ENCODE measurements around the gene LRP1B. TPM values are rescaled to one million over a fixed set of nuclear protein-coding genes. Genes with fewer than 3 reads are reported as not detected.

LRP1B gene
- total and polyA plus RNA-seq, 2 of the 8 experiments (the other 6 are each of a cell fraction or from before 2014, with no cell fraction given): 0.03 TPM; not detected in 1

DNA sequence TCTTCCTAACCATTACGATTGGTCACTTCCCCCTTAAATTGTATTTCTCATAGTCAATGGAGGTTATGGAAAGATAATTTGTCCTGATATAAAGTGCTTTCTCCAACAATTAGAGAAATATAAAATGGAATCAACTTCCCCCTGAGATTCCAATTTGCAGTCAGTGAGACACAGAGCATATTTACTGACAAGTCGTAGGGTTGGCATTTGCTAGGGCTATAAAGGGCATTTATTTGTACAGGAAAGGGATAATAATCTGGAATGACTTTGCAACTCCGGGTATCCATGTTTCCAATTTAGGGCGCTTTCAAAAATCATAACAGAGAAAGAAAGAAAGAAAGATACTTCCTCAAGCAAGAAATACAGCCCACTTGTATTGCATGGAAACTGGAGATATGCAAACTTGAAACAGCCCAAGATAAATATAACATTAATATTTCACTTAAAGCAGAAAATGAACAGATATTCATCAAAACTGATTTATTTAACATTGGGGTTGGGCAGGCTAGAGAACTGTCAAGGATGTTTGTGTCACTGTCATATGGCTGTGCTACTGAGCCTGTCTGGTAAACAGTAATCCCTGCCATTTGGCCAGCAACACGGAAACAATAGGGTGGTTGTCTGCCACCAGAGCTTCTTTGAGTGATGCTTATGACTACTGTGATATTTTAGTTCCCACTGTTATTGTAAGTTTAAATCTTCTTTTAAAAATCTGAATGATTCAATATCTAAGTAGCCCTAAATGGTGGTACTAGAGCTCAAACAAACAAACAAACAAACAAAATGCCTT is 621.8 kb downstream of the LRP1B start:
- H3K36me3 ChIP-seq (ENCODE audit: control insufficient read depth in 2 of 4, insufficient read depth in 4 of 4, low read length in 3 of 4): no peaks in the 10 kb centered on the region
- H2BK120ac ChIP-seq (replicated peaks; ENCODE audit: low read depth, low read length): no peak overlapping the region
- H3K4me3 ChIP-seq (ENCODE audit: extremely low read depth in 1 of 4, insufficient read depth in 2 of 4, low read depth in 3 of 4, low read length in 4 of 4): no peak overlapping the region
- H2AFZ ChIP-seq (ENCODE audit: low read length): no peak overlapping the region
- POLR2A ChIA-PET (ENCODE audit: partially characterized antibody): no interaction called here
- H3K4me1 ChIP-seq (replicated peaks in 1 of 4; ENCODE audit: control insufficient read depth in 3 of 4, insufficient read depth in 4 of 4, low read length in 3 of 4): no peaks in the 10 kb centered on the region
- no peak overlapping the region for H2BK5ac ChIP-seq (ENCODE audit: low read depth, low read length)
- no peak overlapping the region for H2BK15ac ChIP-seq (ENCODE audit: low read length)
- H4K20me1 ChIP-seq (replicated peaks in 1 of 2; ENCODE audit: control insufficient read depth in 1 of 2, insufficient read depth in 2 of 2, low read length in 2 of 2): no peaks in the 10 kb centered on the region
- no peak overlapping the region for H3K18ac ChIP-seq (ENCODE audit: extremely low read depth, low read length)
- no peak overlapping the region for H3K4me2 ChIP-seq (ENCODE audit: insufficient read depth in 1 of 2, low read depth in 2 of 2, low read length in 2 of 2)
- no peak overlapping the region for H3K9ac ChIP-seq (replicated peaks in 1 of 4; ENCODE audit: extremely low read depth in 1 of 4, low read depth in 3 of 4, low read length in 3 of 4)
- no peak overlapping the region for H3K14ac ChIP-seq (ENCODE audit: insufficient read length)
- H3K79me1 ChIP-seq (ENCODE audit: low read depth, low read length): no peaks in the 10 kb centered on the region
- H3K56ac ChIP-seq (replicated peaks; ENCODE audit: insufficient read length, low read depth, low read length): no peak overlapping the region
- H3K23me2 ChIP-seq (ENCODE audit: low read depth, low read length): peaks cover 2% of the 10 kb centered on the region; the same call in 1 of the 2 replicates
- no peak overlapping the region for H4K8ac ChIP-seq (ENCODE audit: extremely low read depth, insufficient read depth, low read length)
- H2BK20ac ChIP-seq (ENCODE audit: low read length): no peak overlapping the region
- H4K91ac ChIP-seq (replicated peaks; ENCODE audit: insufficient read length, low read length): no peak overlapping the region
- H3K27me3 ChIP-seq (replicated peaks in 1 of 4; ENCODE audit: control insufficient read depth in 3 of 4, extremely low read depth in 1 of 4, insufficient read depth in 3 of 4, low read length in 3 of 4): no peaks in the 10 kb centered on the region
- FAIRE-seq (no peak), DNase-seq (ENCODE audit: low read depth in 1 of 2, low spot score in 2 of 2) (no peak)
- H3K9me3 ChIP-seq (ENCODE audit: insufficient read depth in 2 of 2, low read depth in 1 of 2, low read length in 1 of 2): no peaks in the 10 kb centered on the region
- no peak overlapping the region for H2BK12ac ChIP-seq (ENCODE audit: low read depth, low read length)
- WGBS, 2 experiments (ENCODE audit: extremely low coverage in 1 of 2, insufficient coverage in 1 of 2, insufficient read length in 1 of 2, insufficient replicate concordance in 2 of 2, low coverage in 1 of 2, low lambda C conversion rate in 2 of 2, missing lambda C conversion rate in 1 of 2): 76% methylated on average over 5 of the region's 5 CpGs; no CpG with 5 or more reads in 1 of the 2 experiments
- no peak overlapping the region for H3K27ac ChIP-seq (ENCODE audit: low read depth, low read length)
- H2AK5ac ChIP-seq (ENCODE audit: low read depth, low read length): no peak overlapping the region
- CTCF ChIA-PET (ENCODE audit: partially characterized antibody): interaction anchor here (0.6 kb wide), 1 partner anchor 60 kb away, joined by 3 read pairs; no protein-coding TSS in a partner anchor
- no peaks in the 10 kb centered on the region for H3K79me2 ChIP-seq (ENCODE audit: control insufficient read depth in 1 of 2, insufficient read depth in 2 of 2, low read length in 2 of 2)
- H3K4ac ChIP-seq (replicated peaks; ENCODE audit: insufficient read length, low read depth, low read length): no peak overlapping the region
- no peak overlapping the region for H3K23ac ChIP-seq (ENCODE audit: insufficient read length)
- no peak overlapping the region for H4K5ac ChIP-seq (ENCODE audit: insufficient read length, low read depth, low read length)
- TF ChIP-seq TCF12 (IDR thresholded peaks at IDR 0.05; ENCODE audit: low read depth, low read length): no peak
- no peak for TF ChIP-seq JUN (IDR thresholded peaks at IDR 0.05; ENCODE audit: low read depth, low read length)
- TF ChIP-seq MAFK (IDR thresholded peaks at IDR 0.05; ENCODE audit: low read depth, low read length): no peak
- no peak for TF ChIP-seq TEAD4 (IDR thresholded peaks at IDR 0.05; ENCODE audit: low read depth, low read length)
- TF ChIP-seq, protein P1, sequence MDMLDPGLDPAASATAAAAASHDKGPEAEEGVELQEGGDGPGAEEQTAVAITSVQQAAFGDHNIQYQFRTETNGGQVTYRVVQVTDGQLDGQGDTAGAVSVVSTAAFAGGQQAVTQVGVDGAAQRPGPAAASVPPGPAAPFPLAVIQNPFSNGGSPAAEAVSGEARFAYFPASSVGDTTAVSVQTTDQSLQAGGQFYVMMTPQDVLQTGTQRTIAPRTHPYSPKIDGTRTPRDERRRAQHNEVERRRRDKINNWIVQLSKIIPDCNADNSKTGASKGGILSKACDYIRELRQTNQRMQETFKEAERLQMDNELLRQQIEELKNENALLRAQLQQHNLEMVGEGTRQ (IDR thresholded peaks at IDR 0.05; ENCODE audit: low read length): no peak
- no peak for TF ChIP-seq PHF8 (conservative IDR thresholded peaks at IDR 0.05; ENCODE audit: low read depth, low read length)
- no peak for TF ChIP-seq SRF (IDR thresholded peaks at IDR 0.05; ENCODE audit: low read depth, low read length)
- no peak for TF ChIP-seq RNF2 (IDR thresholded peaks at IDR 0.05; ENCODE audit: borderline replicate concordance, low read depth, low read length, missing control alignments, poor library complexity, severe bottlenecking)
- TF ChIP-seq NRF1 (IDR thresholded peaks at IDR 0.05; ENCODE audit: low read depth, low read length): no peak
- TF ChIP-seq TAF7 (optimal IDR thresholded peaks at IDR 0.05; ENCODE audit: borderline replicate concordance, low read depth, low read length): no peak
- TF ChIP-seq TBP (IDR thresholded peaks at IDR 0.05; ENCODE audit: low read depth, low read length): no peak

All from H1 (cell line).